Measurements from ENCODE around the gene OGFR.

- no peak for TF ChIP-seq POLR2A (IDR thresholded peaks at IDR 0.05)
- TF ChIP-seq CTCF (IDR thresholded peaks at IDR 0.05): no peak
Measured at GRCh38 chr20:62843656-62844055, 39.0 kb downstream of the OGFR start.
